SU-DHL-6 (cell line): ENCODE results near the gene SUGCT.

Source experiments
- CTCF ChIP-seq: fragments of 200-600 bp; sonication (generic); IDR thresholded peaks from one replicate; pipeline ENCODE4 v1.5.1; 2017; ENCODE audit warnings: antibody characterized with exemption, mild to moderate bottlenecking, low read length, moderate library complexity; ENCODE audit not compliant: insufficient read depth, poor library complexity, severe bottlenecking
- EZH2phosphoT487 ChIP-seq: fragments of 200-600 bp; sonication (generic), shearing (Covaris generic); conservative IDR thresholded peaks from 2 replicates; pipeline ENCODE4 v1.6.1; 2018; ENCODE audit warnings: mild to moderate bottlenecking, antibody characterized with exemption, low read length, moderate library complexity, mixed read lengths

DNA sequence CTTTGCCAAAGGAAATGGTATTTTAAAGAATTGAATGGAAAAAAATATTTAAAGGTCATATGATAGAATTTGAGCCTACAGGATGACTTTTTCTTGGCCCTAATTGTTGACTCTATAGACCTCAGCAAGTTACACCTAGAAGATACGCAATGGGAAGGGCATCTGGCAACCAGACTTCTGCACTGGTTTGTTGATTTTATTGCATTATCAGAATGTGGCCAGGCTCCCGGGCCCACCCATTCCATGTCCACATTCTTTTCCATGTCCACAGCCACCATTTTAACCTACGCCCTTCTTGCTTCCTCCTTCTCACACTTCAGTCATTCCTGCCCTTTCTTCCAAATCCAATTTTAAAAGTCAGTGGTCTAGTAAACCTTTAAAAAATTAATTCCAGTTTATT lies 738.4 kb downstream of the SUGCT start:
- TF ChIP-seq CTCF (no peak), EZH2phosphoT487 (no peak)
